ENCODE data around the gene ABHD17A.

Gene ABHD17A

GRCh38 chr19:1849886-1850398 is 35.4 kb downstream of the ABHD17A start:
- intact Hi-C loops (cut with DNase I; ENCODE audit: low total_unique reads) = no loop called here
- Histone ChIP-seq H3K27me3 (peaks cover 0 to 3% of the 10 kb centered on the region in 2 donors), H3K27ac (no peak overlapping the region), H3K9me3 (no peaks in the 10 kb centered on the region), H3K4me1 (peaks cover 0 to 59% (median 37%) of the 10 kb centered on the region in 4 donors), H3K4me3 (no peak overlapping the region), H3K36me3 (peaks cover 0 to 11% (median 0%) of the 10 kb centered on the region in 3 donors)
- TF ChIP-seq CTCF (IDR thresholded peaks at IDR 0.05) = no peak
- no peak for DNase-seq

- intact Hi-C loops (cut with DNase I; ENCODE audit: low total_unique reads) = no loop called here
- H3K27me3 ChIP-seq = no peaks in the 10 kb centered on the region
- no peak for DNase-seq
- H3K4me3 ChIP-seq = no peak overlapping the region
- no peaks in the 10 kb centered on the region for H3K9me3 ChIP-seq
- H3K4me1 ChIP-seq = peaks cover 0 to 61% (median 44%) of the 10 kb centered on the region in 4 donors
- TF ChIP-seq CTCF (IDR thresholded peaks at IDR 0.05) = no peak
- H3K36me3 ChIP-seq = peaks cover 0 to 7% (median 0%) of the 10 kb centered on the region in 3 donors
- no peak overlapping the region for H3K27ac ChIP-seq
These were observed 36.2 kb downstream of the ABHD17A start for GRCh38 chr19:1849132-1849474.

DNA sequence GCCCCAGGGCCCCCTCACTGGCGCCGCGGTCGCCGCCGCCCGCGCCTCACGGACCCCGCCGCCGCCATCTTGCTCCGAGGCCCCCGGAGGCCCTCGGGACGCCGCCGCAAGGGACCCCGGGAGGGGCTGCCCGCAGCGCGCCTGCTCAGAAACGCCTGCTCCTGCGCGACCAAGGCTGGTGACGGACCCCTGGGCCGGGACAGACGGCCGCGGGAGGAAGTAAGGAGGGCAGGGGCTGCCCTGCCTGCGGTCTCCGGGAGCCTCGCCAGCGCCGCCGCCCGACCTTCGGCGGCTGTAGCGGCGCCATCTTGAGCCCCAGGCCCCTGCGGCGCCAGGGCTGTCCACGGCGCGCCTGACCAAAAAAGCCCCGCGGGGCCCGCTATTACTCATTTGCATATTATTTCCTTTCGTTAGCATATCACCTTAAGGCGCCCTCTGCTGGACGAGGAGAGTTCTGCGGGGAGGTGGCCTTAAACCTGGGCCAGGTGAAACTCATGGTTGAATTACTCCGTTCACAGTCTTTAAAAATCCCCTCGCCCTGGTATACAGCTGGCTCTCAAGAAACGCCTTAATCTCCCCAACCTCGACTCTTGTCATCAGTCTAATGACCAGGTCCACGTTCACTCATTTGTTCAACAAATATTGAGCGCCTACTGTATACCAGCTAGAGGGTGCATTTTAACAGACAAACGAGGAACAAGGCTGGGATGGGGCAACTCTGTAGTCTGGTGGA is 36.7 kb downstream of the ABHD17A start, which contains the start of gene REXO1:
Gene REXO1 (minus strand): TSS at position 85 of the 733 bp plus-strand sequence. CDS start 125 bp downstream, outside the sequence.
- peak; percentile 85 to 91 for TF ChIP-seq CTCF (IDR thresholded peaks at IDR 0.05)
- peak; percentile 92 to 96 for DNase-seq
- intact Hi-C loops (cut with DNase I; ENCODE audit: low total_unique reads) = no loop called here
- Histone ChIP-seq H3K4me3 (peak within 1 kb of the TSS; percentile 95 to 99), H3K27me3 (no peaks in the 10 kb centered on the region), H3K36me3 (peaks cover 0 to 4% (median 0%) of the 10 kb centered on the region in 3 donors), H3K4me1 (peaks cover 0 to 62% (median 44%) of the 10 kb centered on the region in 4 donors), H3K9me3 (no peaks in the 10 kb centered on the region), H3K27ac (peak within 1 kb of the TSS; percentile 95 to 98)

GRCh38 chr19:1847684-1848398 is 37.5 kb downstream of the ABHD17A start:
- Histone ChIP-seq H3K27ac (peak overlapping the region; percentile 95 to 98), H3K27me3 (no peaks in the 10 kb centered on the region), H3K4me1 (peaks cover 0 to 62% (median 48%) of the 10 kb centered on the region in 4 donors), H3K36me3 (peaks cover 0 to 4% (median 0%) of the 10 kb centered on the region in 3 donors), H3K9me3 (no peaks in the 10 kb centered on the region), H3K4me3 (peak overlapping the region; percentile 95 to 99)
- TF ChIP-seq CTCF (IDR thresholded peaks at IDR 0.05) = no peak
- DNase-seq = peak in 1 of 2 donors; percentile 69
- intact Hi-C loops (cut with DNase I; ENCODE audit: low total_unique reads) = no loop called here

- peak overlapping the region in 1 of 2 donors; percentile 95 for H3K27ac ChIP-seq
- H3K36me3 ChIP-seq = peaks cover 0 to 4% (median 0%) of the 10 kb centered on the region in 3 donors
These were observed 38.0 kb downstream of the ABHD17A start for GRCh38 chr19:1847348-1847683.

More at GRCh38 chr19:1847348-1847683, 38.0 kb downstream of the ABHD17A start:
- H3K9me3 ChIP-seq = no peaks in the 10 kb centered on the region
- no peak for DNase-seq
- TF ChIP-seq CTCF (IDR thresholded peaks at IDR 0.05) = no peak
- H3K27me3 ChIP-seq = no peaks in the 10 kb centered on the region
- peaks cover 0 to 62% (median 52%) of the 10 kb centered on the region in 4 donors for H3K4me1 ChIP-seq
- peak overlapping the region; percentile 95 to 99 for H3K4me3 ChIP-seq
- intact Hi-C loops (cut with DNase I; ENCODE audit: low total_unique reads) = no loop called here

Data from tibial artery (tissue), 4 donors.